Suprapubic skin (tissue), 4 donors: ENCODE results near the gene DTYMK. TPM values are rescaled to one million over a fixed set of nuclear protein-coding genes. Genes with fewer than 3 reads are reported as not detected.

Experiments
- DNase-seq, 2 donors: peaks; one replicate each; pipeline ENCODE4 v3.0.0-alpha.2; 2019; ENCODE audit warnings: low spot score in 2 of 2
- H3K27ac ChIP-seq: fragments of 200-600 bp; sonication (generic); one replicate; pipeline ENCODE4 v1.5.1; 2019
- H3K27me3 ChIP-seq: fragments of 200-600 bp; sonication (generic); one replicate; pipeline ENCODE4 v1.5.1; 2019
- H3K36me3 ChIP-seq: fragments of 200-600 bp; sonication (generic); one replicate; pipeline ENCODE4 v1.5.1; 2019
- H3K4me1 ChIP-seq: fragments of 200-600 bp; sonication (generic); one replicate; pipeline ENCODE4 v1.5.1; 2019
- H3K4me3 ChIP-seq: fragments of 200-600 bp; sonication (generic); one replicate; pipeline ENCODE4 v1.5.1; 2019; ENCODE audit warnings: mild to moderate bottlenecking
- H3K9me3 ChIP-seq: fragments of 200-600 bp; sonication (generic); one replicate; pipeline ENCODE4 v1.5.1; 2019
- CTCF ChIP-seq, 2 donors: fragments of 200-600 bp in 1 of 2; fragments of 450-650 bp in 1 of 2; sonication (generic) in 1 of 2; IDR thresholded peaks; one replicate each; pipeline ENCODE4 v1.5.1; 2016 to 2019; ENCODE audit warnings: antibody characterized with exemption in 2 of 2, mild to moderate bottlenecking in 1 of 2, moderate library complexity in 1 of 2
- EP300 ChIP-seq: sonication (generic); formaldehyde crosslinking; IDR thresholded peaks from one replicate; pipeline ENCODE4 v1.6.1; 2017; ENCODE audit warnings: antibody characterized with exemption
- POLR2A ChIP-seq, 2 donors: fragments of 450-650 bp; IDR thresholded peaks; one replicate each; pipeline ENCODE4 v1.6.1; 2017; ENCODE audit warnings: antibody characterized with exemption in 2 of 2, mild to moderate bottlenecking in 2 of 2, moderate library complexity in 2 of 2
- POLR2AphosphoS5 ChIP-seq, 3 donors: sonication (generic); formaldehyde crosslinking; IDR thresholded peaks; one replicate each; pipeline ENCODE4 v1.6.1; 2017; ENCODE audit warnings: antibody characterized with exemption in 3 of 3
- WGBS: methylation state at CpG from one replicate; pipeline ENCODE4 v1.1.5; 2018; 5-methylcytosine and 5-hydroxymethylcytosine counted together
- total RNA-seq, 4 donors: library from RNA; depleted of rRNA; stranded (reverse); fragments of >200 nt; gene quantifications; one replicate each; pipeline ENCODE4 v1.1.0, GENCODE V29; 2016

The DTYMK gene
- total RNA-seq, 4 donors from 2014 or later = 14.6 to 29.1 (median 18.2) TPM

- TF ChIP-seq EP300 = no peak
- no peak for TF ChIP-seq POLR2A (IDR thresholded peaks at IDR 0.05)
- TF ChIP-seq CTCF (IDR thresholded peaks at IDR 0.05) = no peak
- TF ChIP-seq POLR2AphosphoS5 (IDR thresholded peaks at IDR 0.05) = no peak
- peaks cover 82% of the 10 kb centered on the region for H3K36me3 ChIP-seq
- no peaks in the 10 kb centered on the region for H3K4me1 ChIP-seq
- WGBS = 90% methylated on average over 10 of the region's 12 CpGs
- no peak for DNase-seq
- H3K27ac ChIP-seq = no peak overlapping the region
- H3K4me3 ChIP-seq = no peak overlapping the region
- H3K9me3 ChIP-seq = no peaks in the 10 kb centered on the region
- H3K27me3 ChIP-seq = no peaks in the 10 kb centered on the region
Observed at GRCh38 chr2:241654551-241654950, 32.1 kb downstream of the DTYMK start.

- Histone ChIP-seq H3K9me3 (no peaks in the 10 kb centered on the region), H3K27ac (no peak overlapping the region), H3K4me3 (no peak overlapping the region), H3K4me1 (no peaks in the 10 kb centered on the region), H3K27me3 (no peaks in the 10 kb centered on the region), H3K36me3 (peaks cover 71% of the 10 kb centered on the region)
- WGBS = 96% methylated on average over 12 of the region's 13 CpGs
- no peak for DNase-seq
- TF ChIP-seq POLR2A (IDR thresholded peaks at IDR 0.05) (no peak), POLR2AphosphoS5 (IDR thresholded peaks at IDR 0.05) (no peak), CTCF (IDR thresholded peaks at IDR 0.05) (no peak), EP300 (no peak)
Observed at GRCh38 chr2:241653210-241653750, 33.3 kb downstream of the DTYMK start.

GRCh38 chr2:241652722-241653121, 33.9 kb downstream of the DTYMK start:
- Histone ChIP-seq H3K36me3 (peaks cover 65% of the 10 kb centered on the region), H3K27me3 (no peaks in the 10 kb centered on the region), H3K9me3 (no peaks in the 10 kb centered on the region), H3K4me3 (no peak overlapping the region), H3K4me1 (no peaks in the 10 kb centered on the region), H3K27ac (no peak overlapping the region)
- DNase-seq = no peak
- 83% methylated on average over 2 of the region's 9 CpGs for WGBS
- no peak for TF ChIP-seq POLR2AphosphoS5 (IDR thresholded peaks at IDR 0.05)
- no peak for TF ChIP-seq POLR2A (IDR thresholded peaks at IDR 0.05)
- no peak for TF ChIP-seq EP300
- TF ChIP-seq CTCF (IDR thresholded peaks at IDR 0.05) = no peak

- WGBS = 97% methylated on average over 5 of the region's 9 CpGs
- no peak overlapping the region for H3K27ac ChIP-seq
- H3K4me1 ChIP-seq = no peaks in the 10 kb centered on the region
- TF ChIP-seq POLR2AphosphoS5 (IDR thresholded peaks at IDR 0.05) (no peak), EP300 (no peak), POLR2A (IDR thresholded peaks at IDR 0.05) (no peak), CTCF (IDR thresholded peaks at IDR 0.05) (no peak)
- no peaks in the 10 kb centered on the region for H3K27me3 ChIP-seq
- H3K9me3 ChIP-seq = no peaks in the 10 kb centered on the region
- no peak overlapping the region for H3K4me3 ChIP-seq
- no peak for DNase-seq
- peaks cover 60% of the 10 kb centered on the region for H3K36me3 ChIP-seq
Observed at GRCh38 chr2:241652142-241652541, 34.5 kb downstream of the DTYMK start.

GRCh38 chr2:241649927-241650326, 36.7 kb downstream of the DTYMK start:
- Histone ChIP-seq H3K9me3 (no peaks in the 10 kb centered on the region), H3K4me1 (no peaks in the 10 kb centered on the region), H3K36me3 (peaks cover 38% of the 10 kb centered on the region), H3K4me3 (no peak overlapping the region), H3K27me3 (no peaks in the 10 kb centered on the region), H3K27ac (no peak overlapping the region)
- 95% methylated on average over 5 of the region's 6 CpGs for WGBS
- DNase-seq = no peak
- no peak for TF ChIP-seq POLR2A (IDR thresholded peaks at IDR 0.05)
- TF ChIP-seq EP300 = no peak
- TF ChIP-seq CTCF (IDR thresholded peaks at IDR 0.05) = no peak
- TF ChIP-seq POLR2AphosphoS5 (IDR thresholded peaks at IDR 0.05) = no peak
